Stimulated activated CD4-positive, alpha-beta T cell treated with anti-CD3 and anti-CD28 coated beads, Interleukin-1b, Interleukin-23, amount 100 ng/mL, for 4 hours (primary cell): ENCODE measurements around the gene PALD1.
A peak's percentile ranks its signal among the peaks of the same experiment; 100 is the strongest.
"Not testable (repeated sequence)": the region's sequence is repeated elsewhere in the genome, so short reads cannot be mapped to it uniquely, and the experiment has no call there.

Experiments used
- DNase-seq, 2 donors: peaks; one replicate each; pipeline ENCODE4 v3.0.0-alpha.2; 2020; ENCODE audit warnings: low read depth in 2 of 2

The PALD1 gene

GRCh38 chr10:70571636-70572439, 93.3 kb downstream of the PALD1 start:
- DNase-seq: no peak

- no peak for DNase-seq
Observed at GRCh38 chr10:70573599-70574506, 95.3 kb downstream of the PALD1 start.

DNA sequence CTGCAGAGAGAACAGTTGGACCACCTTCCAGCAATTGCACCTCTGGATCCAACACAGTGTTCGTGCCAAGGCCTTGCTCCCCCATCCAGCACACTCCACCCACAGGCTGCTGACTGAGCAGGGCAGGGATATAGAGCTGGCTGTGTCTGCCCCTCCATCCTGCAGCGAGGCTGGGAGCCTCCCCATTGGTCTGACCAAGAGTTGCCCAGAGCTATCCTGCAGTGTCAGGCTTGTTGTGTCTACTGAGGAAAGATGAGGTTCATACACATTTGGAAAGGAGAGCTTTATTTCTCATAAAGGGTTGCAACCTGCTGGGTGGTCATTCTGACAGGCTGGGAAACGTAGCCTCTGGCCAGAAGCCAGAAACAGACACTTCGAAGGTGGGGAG, 96.9 kb downstream of the PALD1 start:
- no peak for DNase-seq

GRCh38 chr10:70575874-70576802, 97.6 kb downstream of the PALD1 start:
- DNase-seq: no peak

DNA sequence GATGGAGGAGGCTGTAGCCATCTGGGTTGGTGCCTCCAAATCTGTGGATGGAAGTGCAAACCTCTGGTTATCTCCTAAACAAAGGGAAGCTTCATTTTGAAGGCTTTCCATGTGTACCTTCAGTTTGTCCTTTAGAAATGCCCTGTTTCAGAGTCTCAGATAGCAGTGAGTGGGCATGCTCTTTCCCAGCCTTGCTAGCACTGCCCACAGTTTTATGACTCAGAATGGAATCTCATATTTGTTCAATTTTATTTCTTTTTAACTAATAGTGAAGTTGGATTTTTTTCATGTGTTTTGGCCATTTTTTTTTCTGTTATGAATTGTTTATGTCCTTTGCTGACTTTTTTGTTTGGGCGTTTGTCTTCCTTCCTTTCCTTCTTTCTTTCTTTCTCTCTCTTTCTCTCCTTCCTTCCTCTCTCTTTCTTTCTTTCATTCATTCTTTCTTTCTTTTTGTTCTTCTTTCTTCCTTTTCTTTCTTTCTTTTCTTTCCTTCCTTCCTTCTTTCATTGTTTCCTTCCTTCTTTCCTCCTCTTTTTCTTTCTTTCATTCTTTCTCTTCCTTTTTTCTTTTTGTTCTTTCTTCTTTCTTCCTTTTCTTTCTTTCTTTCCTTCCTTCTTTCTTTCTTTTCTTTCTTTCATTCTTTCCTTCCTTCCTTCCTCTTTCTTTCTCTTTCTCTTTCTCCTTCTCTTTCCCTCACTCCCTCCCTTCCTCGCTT, 98.4 kb downstream of the PALD1 start:
- DNase-seq: no peak

GRCh38 chr10:70578371-70578947, 99.9 kb downstream of the PALD1 start:
- peak; percentile 29 to 33 for DNase-seq

GRCh38 chr10:70579234-70580002, 100.9 kb downstream of the PALD1 start:
- no peak for DNase-seq

GRCh38 chr10:70581176-70581575, 102.6 kb downstream of the PALD1 start:
- not testable (repeated sequence) for DNase-seq

DNA sequence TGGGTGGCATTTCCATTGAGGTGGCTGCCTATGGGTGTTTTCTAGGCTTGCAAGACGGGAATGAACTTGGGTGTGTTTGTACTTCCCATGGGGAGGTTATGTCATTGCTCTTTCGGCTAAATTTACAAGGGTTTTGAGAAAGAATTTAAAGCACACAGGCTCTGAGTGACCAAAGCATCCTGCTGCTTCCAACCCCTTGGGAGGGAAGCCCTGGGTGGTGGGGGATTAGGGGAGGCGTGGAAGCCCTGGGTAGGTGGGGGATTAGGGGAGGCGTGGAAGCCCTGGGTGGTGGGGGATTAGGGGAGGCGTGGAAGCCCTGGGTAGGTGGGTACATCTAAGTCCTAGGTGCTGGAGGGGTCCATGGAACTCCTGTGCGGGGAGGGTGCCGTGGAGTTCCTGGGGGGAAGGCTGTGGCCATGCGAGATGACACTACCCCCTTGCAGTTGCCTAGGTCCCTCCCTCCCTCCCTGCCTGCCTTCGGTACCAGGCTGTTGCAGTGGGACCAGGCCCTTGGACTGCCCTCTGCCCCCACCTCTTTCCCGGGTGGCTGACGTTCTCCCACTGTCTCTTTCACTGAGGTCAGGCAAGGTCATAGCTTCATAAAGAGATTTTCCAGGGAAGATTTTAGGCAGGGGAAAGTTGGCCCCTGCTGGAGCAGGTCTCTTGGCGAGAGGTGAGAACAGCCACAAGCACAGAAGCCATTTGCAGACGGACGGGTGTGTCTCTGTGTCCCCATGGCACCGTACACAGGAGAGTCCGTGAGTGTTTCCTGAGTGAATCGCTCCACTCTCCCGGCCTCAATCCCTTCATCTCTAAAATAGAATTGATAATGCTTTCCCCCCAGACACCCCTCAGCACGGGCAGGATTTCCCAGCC, 104.5 kb downstream of the PALD1 start:
- DNase-seq: no peak

- no peak for DNase-seq
Observed at GRCh38 chr10:70583669-70584037, 105.1 kb downstream of the PALD1 start.

DNA sequence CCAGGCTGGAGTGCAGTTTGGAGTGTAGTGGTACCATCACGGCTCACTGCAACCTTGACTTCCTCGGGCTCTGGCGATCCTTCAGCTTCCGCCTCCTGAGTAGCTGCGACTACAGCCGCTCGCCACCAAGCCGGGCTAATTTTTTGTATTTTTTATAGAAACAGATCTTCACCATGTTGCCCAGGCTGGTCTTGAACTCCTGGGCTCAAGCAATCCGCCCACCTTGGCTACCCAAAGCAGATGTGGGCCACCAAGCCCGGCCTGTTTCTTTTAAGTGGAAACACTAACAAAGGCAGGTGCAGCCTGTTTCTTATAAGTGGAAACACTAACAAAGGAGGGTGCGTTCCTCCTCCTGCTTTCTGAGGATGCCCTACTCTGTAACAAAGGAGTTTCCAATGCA, 105.8 kb downstream of the PALD1 start:
- DNase-seq: no peak

GRCh38 chr10:70584909-70585544, 106.5 kb downstream of the PALD1 start:
- no peak for DNase-seq

GRCh38 chr10:70585578-70586169, 107.1 kb downstream of the PALD1 start:
- DNase-seq: no peak

- no peak for DNase-seq
Observed at GRCh38 chr10:70586348-70586930, 107.9 kb downstream of the PALD1 start.

DNA sequence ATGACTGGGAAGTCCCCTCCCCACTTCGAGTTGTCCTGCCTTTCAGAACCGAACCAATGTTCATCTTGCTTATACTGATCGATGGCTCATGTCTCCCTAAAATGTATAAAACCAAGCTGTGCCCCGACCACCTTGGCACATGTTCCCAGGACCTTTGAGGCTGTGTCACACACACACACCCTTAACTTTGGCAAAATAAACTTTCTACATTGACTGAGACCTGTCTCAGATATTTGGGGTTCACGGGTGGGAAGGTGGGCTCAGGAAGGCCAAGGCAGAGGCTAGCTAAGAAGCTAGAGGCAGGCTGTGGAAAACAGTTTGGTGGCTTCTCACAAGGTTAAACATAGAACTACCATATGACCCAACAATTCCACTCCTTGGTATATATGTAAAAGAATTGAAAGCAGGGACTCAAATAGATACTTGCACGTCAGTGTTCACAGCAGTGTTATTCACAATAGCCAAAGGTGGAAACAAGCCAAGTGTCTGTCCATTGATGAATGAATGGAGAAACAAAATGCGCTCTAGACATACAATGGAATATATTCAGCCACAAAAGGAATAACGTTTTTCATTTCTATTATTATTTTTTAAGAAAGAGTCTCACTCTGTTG, 108.6 kb downstream of the PALD1 start:
- no peak for DNase-seq

- no peak for DNase-seq
Observed at GRCh38 chr10:70588255-70588654, 109.7 kb downstream of the PALD1 start.

DNA sequence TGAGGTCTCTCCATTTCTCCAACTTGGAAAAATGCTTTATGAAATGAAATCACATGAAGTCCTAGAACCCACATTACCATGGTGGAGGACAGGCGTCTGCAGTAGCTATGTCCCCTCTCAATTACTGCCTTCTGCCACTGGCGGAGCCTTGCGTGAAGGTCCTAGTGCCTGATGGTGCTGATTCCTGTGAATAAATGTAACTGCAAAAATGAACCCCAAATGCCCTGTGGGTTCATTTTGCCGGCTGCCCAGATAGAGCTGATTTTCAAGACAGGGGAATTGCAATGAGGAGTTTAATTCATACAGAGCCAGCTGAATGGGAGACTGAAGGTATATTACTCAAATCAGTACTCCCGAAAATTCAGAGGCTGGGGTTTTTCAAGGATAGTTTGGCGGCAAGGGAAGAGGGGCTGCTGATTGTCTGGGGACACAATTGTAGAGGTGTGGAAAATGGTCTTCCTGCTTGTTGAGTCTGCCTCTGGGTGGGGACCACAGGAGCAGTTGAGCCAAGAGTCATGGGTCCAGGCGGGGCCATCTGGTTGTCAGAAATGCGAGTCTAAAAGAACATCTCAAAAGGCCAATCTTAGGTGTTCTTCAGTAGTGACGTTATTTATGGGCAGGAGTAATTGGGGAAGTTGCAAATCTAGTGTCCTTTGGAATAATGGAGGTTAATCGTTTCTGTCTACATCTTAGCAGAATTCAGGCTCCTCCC, 110.4 kb downstream of the PALD1 start:
- DNase-seq: no peak
